Sigmoid colon (tissue), 7 donors: ENCODE data around the gene LSM2. TPM values are rescaled to one million over a fixed set of nuclear protein-coding genes. Genes with fewer than 3 reads are reported as not detected.
A peak's percentile ranks its signal among the peaks of the same experiment; 100 is the strongest.
"Not testable (repeated sequence)": the region's sequence is repeated elsewhere in the genome, so short reads cannot be mapped to it uniquely, and the experiment has no call there.

Experiments used
- DNase-seq: peaks from one replicate; pipeline ENCODE4 v3.0.0-alpha.2; 2019
- H3K27ac ChIP-seq, 4 donors: fragments of 200-600 bp; sonication (generic); one replicate each; pipeline ENCODE4 v1.5.1; 2016 to 2019; ENCODE audit warnings: mild to moderate bottlenecking in 1 of 4
- H3K27me3 ChIP-seq, 3 donors: fragments of 200-600 bp; sonication (generic); one replicate each; pipeline ENCODE4 v1.5.1; 2019; ENCODE audit warnings: mild to moderate bottlenecking in 1 of 3
- H3K36me3 ChIP-seq, 4 donors: fragments of 200-600 bp; sonication (generic); one replicate each; pipeline ENCODE4 v1.5.1; 2016 to 2019
- H3K4me1 ChIP-seq, 4 donors: fragments of 200-600 bp; sonication (generic); one replicate each; pipeline ENCODE4 v1.5.1; 2017 to 2019
- H3K4me3 ChIP-seq, 4 donors: fragments of 200-600 bp; sonication (generic); one replicate each; pipeline ENCODE4 v1.5.1; 2017 to 2019; ENCODE audit warnings: mild to moderate bottlenecking in 2 of 4, moderate library complexity in 1 of 4
- H3K9me3 ChIP-seq, 4 donors: fragments of 200-600 bp in 3 of 4; sonication (generic) in 3 of 4; one replicate each; pipeline versions ENCODE4 v1.5.1 to v1.6.1; 2013 to 2019
- EP300 ChIP-seq, 4 donors: sonication (generic); formaldehyde crosslinking; IDR thresholded peaks; one replicate each; pipeline ENCODE4 v1.6.1; 2017; ENCODE audit warnings: antibody characterized with exemption in 4 of 4
- POLR2A ChIP-seq, 2 donors: fragments of 450-650 bp; IDR thresholded peaks; one replicate each; pipeline ENCODE4 v1.6.1; 2016; ENCODE audit warnings: antibody characterized with exemption in 2 of 2, mild to moderate bottlenecking in 2 of 2, moderate library complexity in 2 of 2
- POLR2AphosphoS5 ChIP-seq, 4 donors: sonication (generic); formaldehyde crosslinking; IDR thresholded peaks; one replicate each; pipeline ENCODE4 v1.6.1; 2017; ENCODE audit warnings: antibody characterized with exemption in 4 of 4
- WGBS, 2 donors: extraction: QIAGEN DNeasy Blood & Tissue Kit; methylation state at CpG; one replicate each; pipeline ENCODE4 v1.1.7; 2013; 5-methylcytosine and 5-hydroxymethylcytosine counted together
- intact Hi-C: fragments of 100-400 bp; cut with DNase I; formaldehyde crosslinking; loops from one replicate; pipeline ENCODE4 v1.15.1; 2023
- polyA plus RNA-seq, 3 donors: library from polyadenylated mRNA; stranded (reverse); fragments of 200-250 nt; gene quantifications; one replicate each; pipeline ENCODE4 v1.2.3, GENCODE V29; 2013
- total RNA-seq, 4 donors: library from RNA; depleted of rRNA; stranded (reverse); fragments of >200 nt; gene quantifications; one replicate each; pipeline ENCODE4 v1.1.0, GENCODE V29; 2016
- TF ChIP-seq, protein P1 (sequence below), 4 experiments: fragments of 450-650 bp in 3 of 4; fragments of 200-600 bp in 1 of 4; IDR thresholded peaks; one replicate each; pipeline ENCODE4 v1.5.1; 2016 to 2019; ENCODE audit warnings: antibody characterized with exemption in 4 of 4, mild to moderate bottlenecking in 3 of 4, moderate library complexity in 2 of 4
- donor health status: healthy with polysubstance abuse.
- donor health status: Bipolar disorder and iron deficiency.
- donor health status: healthy.

The LSM2 gene
- total and polyA plus RNA-seq, 7 donors: 28.4 to 94.7 (median 49.9) TPM

DNA sequence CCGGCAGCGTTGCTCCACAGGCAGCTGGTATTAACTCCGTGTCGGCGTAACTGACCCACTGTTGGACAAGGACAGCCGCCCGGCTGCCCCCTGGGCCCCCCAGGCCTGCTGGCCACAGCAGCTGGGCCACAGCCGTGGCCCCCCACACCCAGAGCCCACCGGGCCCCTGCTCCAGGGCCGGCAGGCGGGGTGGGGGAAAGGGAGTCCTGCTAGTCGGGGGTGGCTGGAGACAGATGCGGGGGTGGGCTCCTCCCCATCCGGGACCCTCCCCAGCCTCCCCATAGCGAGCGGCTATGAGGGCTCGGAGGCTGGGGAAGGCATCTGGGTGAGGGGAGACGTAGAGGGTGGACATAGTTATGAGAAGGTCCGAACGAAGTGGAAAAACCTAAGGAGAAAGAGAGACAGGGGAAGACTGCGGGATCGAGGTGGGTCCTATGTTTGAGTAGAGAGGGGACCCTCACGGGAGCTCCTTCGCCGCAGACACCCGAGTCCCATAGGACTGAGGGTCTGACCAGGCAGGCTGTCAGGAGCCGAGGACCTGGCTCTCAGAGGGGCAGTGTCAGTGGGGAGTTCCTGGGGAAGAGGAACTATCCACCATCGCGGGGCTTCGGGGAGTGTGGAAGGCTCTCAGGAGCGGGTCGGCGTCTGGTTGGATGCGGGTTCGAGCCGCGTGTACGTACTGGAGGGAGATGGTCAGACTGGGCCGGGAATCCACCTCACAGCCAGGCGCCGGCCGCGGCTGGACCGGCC lies 11.7 kb downstream of the LSM2 start:
- Histone ChIP-seq H3K36me3 (peaks cover 0 to 35% (median 2%) of the 10 kb centered on the region in 4 donors), H3K27me3 (no peaks in the 10 kb centered on the region), H3K4me3 (peak overlapping the region; percentile 80 to 97 (median 90)), H3K9me3 (no peaks in the 10 kb centered on the region), H3K4me1 (peaks cover 0 to 22% (median 17%) of the 10 kb centered on the region in 4 donors), H3K27ac (peak overlapping the region; percentile 90 to 94 (median 91))
- WGBS, 2 donors: 1% methylated on average over 44 of the region's 44 CpGs
- intact Hi-C loops: loop anchor here (2.0 to 5.0 kb wide), 2 partner anchors 54 to 88 kb away; partner anchors contain the start of genes LY6G6F and MSH5
- no peak for DNase-seq
- no peak for TF ChIP-seq EP300 (IDR thresholded peaks at IDR 0.05)
- TF ChIP-seq POLR2A (IDR thresholded peaks at IDR 0.05): no peak
- TF ChIP-seq, protein P1, sequence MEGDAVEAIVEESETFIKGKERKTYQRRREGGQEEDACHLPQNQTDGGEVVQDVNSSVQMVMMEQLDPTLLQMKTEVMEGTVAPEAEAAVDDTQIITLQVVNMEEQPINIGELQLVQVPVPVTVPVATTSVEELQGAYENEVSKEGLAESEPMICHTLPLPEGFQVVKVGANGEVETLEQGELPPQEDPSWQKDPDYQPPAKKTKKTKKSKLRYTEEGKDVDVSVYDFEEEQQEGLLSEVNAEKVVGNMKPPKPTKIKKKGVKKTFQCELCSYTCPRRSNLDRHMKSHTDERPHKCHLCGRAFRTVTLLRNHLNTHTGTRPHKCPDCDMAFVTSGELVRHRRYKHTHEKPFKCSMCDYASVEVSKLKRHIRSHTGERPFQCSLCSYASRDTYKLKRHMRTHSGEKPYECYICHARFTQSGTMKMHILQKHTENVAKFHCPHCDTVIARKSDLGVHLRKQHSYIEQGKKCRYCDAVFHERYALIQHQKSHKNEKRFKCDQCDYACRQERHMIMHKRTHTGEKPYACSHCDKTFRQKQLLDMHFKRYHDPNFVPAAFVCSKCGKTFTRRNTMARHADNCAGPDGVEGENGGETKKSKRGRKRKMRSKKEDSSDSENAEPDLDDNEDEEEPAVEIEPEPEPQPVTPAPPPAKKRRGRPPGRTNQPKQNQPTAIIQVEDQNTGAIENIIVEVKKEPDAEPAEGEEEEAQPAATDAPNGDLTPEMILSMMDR (IDR thresholded peaks at IDR 0.05): no peak
- TF ChIP-seq POLR2AphosphoS5 (IDR thresholded peaks at IDR 0.05): no peak

DNA sequence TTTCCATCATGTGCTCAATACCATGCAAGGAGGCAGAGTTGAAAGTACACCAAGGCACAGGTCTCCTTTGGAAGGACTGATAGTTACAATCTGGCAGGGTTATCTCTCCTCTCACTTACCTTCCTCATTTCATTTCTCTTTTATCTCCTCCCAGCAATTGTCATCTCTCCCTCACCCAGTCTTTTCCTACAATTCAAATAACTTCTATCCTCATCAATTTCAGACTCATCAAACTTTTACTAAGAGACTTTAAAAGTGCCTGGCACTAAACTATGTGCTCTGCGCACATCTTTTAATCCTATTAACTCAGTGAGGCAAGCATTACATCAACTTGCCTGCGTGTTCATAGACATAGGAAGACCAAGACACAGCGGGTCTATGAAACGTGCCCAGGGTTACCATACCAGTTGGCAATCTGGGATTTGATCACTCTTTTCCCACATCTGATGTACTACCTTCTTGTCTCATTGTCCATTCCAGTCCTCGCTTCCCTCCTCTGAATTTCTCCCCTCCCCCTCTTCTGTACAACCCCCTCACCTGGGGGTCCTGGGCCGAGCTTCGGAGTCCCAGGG lies 12.4 kb downstream of the LSM2 start:
- 4 to 16% methylated on average over 7 of the region's 7 CpGs for WGBS, 2 donors
- intact Hi-C loops: loop anchor here (2.0 to 5.0 kb wide), 2 partner anchors 54 to 87 kb away; partner anchors contain the start of genes LY6G6F and MSH5

DNA sequence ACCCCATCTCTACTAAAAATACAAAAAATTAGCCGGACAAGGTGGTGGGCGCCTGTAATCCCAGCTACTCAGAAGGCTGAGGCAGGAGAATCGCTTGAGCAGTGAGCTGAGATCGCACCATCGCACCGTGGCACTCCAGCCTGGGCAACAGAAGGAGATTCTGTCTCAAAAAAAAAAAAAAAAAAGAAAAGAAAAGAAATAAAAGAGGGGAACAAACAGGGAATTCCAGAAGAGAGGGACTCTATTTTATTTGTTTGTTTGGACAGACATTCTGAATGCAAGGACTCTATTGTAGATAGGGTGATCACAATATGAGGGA lies 12.9 kb downstream of the LSM2 start:
- whole genome bisulfite sequencing, 2 donors: 93 to 94% methylated on average over 6 of the region's 6 CpGs

More for the DNA sequence above, 12.4 kb downstream of the LSM2 start:
- TF ChIP-seq, protein P1 (IDR thresholded peaks at IDR 0.05): no peak
- no peak for TF ChIP-seq POLR2A (IDR thresholded peaks at IDR 0.05)
- no peak for TF ChIP-seq EP300 (IDR thresholded peaks at IDR 0.05)
- no peak for TF ChIP-seq POLR2AphosphoS5 (IDR thresholded peaks at IDR 0.05)
- H3K27me3 ChIP-seq: no peaks in the 10 kb centered on the region
- no peaks in the 10 kb centered on the region for H3K9me3 ChIP-seq
- DNase-seq: no peak
- H3K4me1 ChIP-seq: peaks cover 0 to 22% (median 17%) of the 10 kb centered on the region in 4 donors
- H3K4me3 ChIP-seq: peak overlapping the region; percentile 80 to 97 (median 90)
- H3K36me3 ChIP-seq: peaks cover 0 to 42% (median 2%) of the 10 kb centered on the region in 4 donors
- peak overlapping the region; percentile 90 to 94 (median 91) for H3K27ac ChIP-seq

DNA sequence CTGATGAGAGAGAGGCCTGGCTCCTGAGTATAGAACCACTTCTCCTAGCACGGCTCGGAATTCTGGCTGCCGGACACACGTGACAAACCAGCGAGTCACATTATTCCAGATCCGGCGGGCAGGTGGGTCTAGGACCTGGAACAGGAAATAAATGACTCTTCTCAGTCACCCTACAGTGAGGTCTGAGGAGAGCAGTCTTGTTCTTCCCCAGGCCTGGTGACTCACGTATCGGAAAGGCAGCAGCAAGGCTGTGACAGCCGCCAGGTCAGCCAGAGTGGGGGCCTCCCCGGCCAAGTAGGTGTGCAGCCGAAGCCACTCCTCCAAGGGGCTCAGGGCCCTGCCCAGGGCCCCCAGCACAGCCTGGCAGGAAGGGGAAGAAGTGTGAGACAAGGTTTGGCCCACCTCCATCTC lies 14.0 kb downstream of the LSM2 start:
- 83 to 90% methylated on average over 12 of the region's 12 CpGs for WGBS, 2 donors
- H3K27me3 ChIP-seq: no peaks in the 10 kb centered on the region
- DNase-seq: no peak
- no peaks in the 10 kb centered on the region for H3K9me3 ChIP-seq
- intact Hi-C loops: loop anchor here (5.0 kb wide), 1 partner anchor 85 kb away; the partner anchor contains the start of gene LY6G6F
- no peak overlapping the region for H3K4me3 ChIP-seq
- H3K27ac ChIP-seq: peak overlapping the region in 1 of 4 donors; percentile 13
- H3K36me3 ChIP-seq: peaks cover 0 to 44% (median 2%) of the 10 kb centered on the region in 4 donors
- TF ChIP-seq, protein P1 (IDR thresholded peaks at IDR 0.05): no peak
- peaks cover 0 to 22% (median 17%) of the 10 kb centered on the region in 4 donors for H3K4me1 ChIP-seq

More for the DNA sequence above, 12.9 kb downstream of the LSM2 start:
- H3K27me3 ChIP-seq, DNase-seq, H3K4me3 ChIP-seq, H3K9me3 ChIP-seq: not testable (repeated sequence)
- Histone ChIP-seq H3K4me1 (peaks cover 0 to 22% (median 17%) of the 10 kb centered on the region in 4 donors), H3K36me3 (peaks cover 0 to 45% (median 2%) of the 10 kb centered on the region in 4 donors), H3K27ac (peak overlapping the region; percentile 90 to 94 (median 91))
- intact Hi-C loops: loop anchor here (2.0 to 5.0 kb wide), 2 partner anchors 53 to 87 kb away; partner anchors contain the start of genes LY6G6F and MSH5

DNA sequence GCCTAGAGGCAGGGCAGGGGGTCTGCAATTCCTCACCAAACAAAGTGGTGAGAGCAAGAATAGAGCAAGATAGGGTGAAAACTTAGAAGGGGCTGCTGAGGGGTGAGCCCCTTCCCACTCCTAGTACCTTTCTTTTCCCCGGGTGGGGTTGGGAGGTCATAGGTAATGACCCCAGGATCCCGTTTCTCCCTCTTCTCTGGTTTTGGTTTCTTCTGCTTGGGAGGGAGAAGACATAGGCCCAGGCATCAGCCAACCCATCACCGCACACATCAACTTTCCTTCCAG lies 14.7 kb downstream of the LSM2 start:
- TF ChIP-seq, protein P1 (IDR thresholded peaks at IDR 0.05): no peak
- TF ChIP-seq EP300 (IDR thresholded peaks at IDR 0.05) (no peak), POLR2A (IDR thresholded peaks at IDR 0.05) (no peak), POLR2AphosphoS5 (IDR thresholded peaks at IDR 0.05) (no peak)

More for the DNA sequence above, 14.7 kb downstream of the LSM2 start:
- Histone ChIP-seq H3K36me3 (peaks cover 0 to 43% (median 2%) of the 10 kb centered on the region in 4 donors), H3K4me3 (no peak overlapping the region), H3K9me3 (no peaks in the 10 kb centered on the region), H3K4me1 (peaks cover 0 to 22% (median 17%) of the 10 kb centered on the region in 4 donors), H3K27me3 (no peaks in the 10 kb centered on the region), H3K27ac (no peak overlapping the region)
- 76 to 87% methylated on average over 3 of the region's 3 CpGs for WGBS, 2 donors
- intact Hi-C loops: loop anchor here (5.0 kb wide), 1 partner anchor 85 kb away; the partner anchor contains the start of gene LY6G6F
- no peak for DNase-seq
